ENCODE results near the gene KCNJ11. TPM values are rescaled to one million over a fixed set of nuclear protein-coding genes. Genes with fewer than 3 reads are reported as not detected.
A peak's percentile ranks its signal among the peaks of the same experiment; 100 is the strongest.

Gene KCNJ11
- total and polyA plus RNA-seq, 2 of the 13 experiments (the other 11 are each of a cell fraction or from before 2014, with no cell fraction given), result 0.38 to 1.6 TPM

- DNase-seq (ENCODE audit: low spot score) (peak; percentile 90), FAIRE-seq (peak; percentile 26), ATAC-seq (no peak)
- Histone ChIP-seq H3K27me3 (ENCODE audit: control insufficient read depth in 1 of 2, insufficient read depth in 2 of 2, low read length in 2 of 2) (peaks cover 0 to 4% of the 10 kb centered on the region in 2 experiments; a peak in 2 of 5 replicates), H3K36me3 (replicated peaks in 1 of 2; ENCODE audit: control insufficient read depth in 1 of 2, insufficient read depth in 2 of 2, low read length in 2 of 2) (peaks cover 4 to 24% of the 10 kb centered on the region in 2 experiments), H3K79me2 (ENCODE audit: insufficient read depth, low read length) (peaks cover 45% of the 10 kb centered on the region), H3K9me3 (ENCODE audit: low read length) (no peaks in the 10 kb centered on the region), H3K4me1 (ENCODE audit: insufficient read depth, low read length) (peaks cover 44% of the 10 kb centered on the region), H4K20me1 (ENCODE audit: insufficient read depth, low read length) (no peaks in the 10 kb centered on the region; the same call in 1 of the 2 replicates), H3K9ac (ENCODE audit: insufficient read depth, low read depth, low read length) (peak overlapping the region; percentile 82), H3K27ac (ENCODE audit: extremely low read length, insufficient read depth, low read length) (peak overlapping the region; percentile 96), H3K4me2 (ENCODE audit: low read depth, low read length) (peak overlapping the region; percentile 99), H2AFZ (ENCODE audit: low read length) (no peak overlapping the region), H3K4me3 (replicated peaks in 1 of 3; ENCODE audit: insufficient read depth in 1 of 3, low read depth in 2 of 3, low read length in 3 of 3) (peak overlapping the region; percentile 73 to 76 (median 73))
- CTCF ChIA-PET (ENCODE audit: low intra/inter-chr PET ratio, low total read pairs), result interaction anchor here (1.3 kb wide), 1 partner anchor 151 kb away, joined by 3 read pairs; no protein-coding TSS in a partner anchor
- POLR2A ChIA-PET, result interaction anchor here (0.8 to 3.2 kb wide), 6 partner anchors 27 to 343 kb away, joined by 3 to 13 read pairs (median 6); partner anchors contain the start of genes NUCB2, PIK3C2A and RPS13
- intact Hi-C loops (cut with micrococcal nuclease; ENCODE audit: unreplicated experiment), result loop anchor here (1.0 to 2.0 kb wide), 5 partner anchors 77 to 157 kb away; partner anchors contain the start of gene NUCB2
- BruUV-seq (replicated peaks), result no TSS peak
- WGBS (ENCODE audit: low lambda C conversion rate), result 11% methylated on average over 15 of the region's 15 CpGs
- in situ Hi-C loops (cut with HindIII; ENCODE audit: extremely low pct_ligation_motif_present, low pct_unique_long_range_greater_than_20kb), result loop anchor here (10.0 kb wide), 1 partner anchor 149 kb away; the partner anchor contains the start of gene PIK3C2A
- TF ChIP-seq SKI (IDR thresholded peaks at IDR 0.05; ENCODE audit: partially characterized antibody), result peak; percentile 1
- no peak for TF ChIP-seq ZUFSP (CRISPR knock-in tag; IDR thresholded peaks at IDR 0.05; ENCODE audit: borderline replicate concordance)
- TF ChIP-seq, protein P1, sequence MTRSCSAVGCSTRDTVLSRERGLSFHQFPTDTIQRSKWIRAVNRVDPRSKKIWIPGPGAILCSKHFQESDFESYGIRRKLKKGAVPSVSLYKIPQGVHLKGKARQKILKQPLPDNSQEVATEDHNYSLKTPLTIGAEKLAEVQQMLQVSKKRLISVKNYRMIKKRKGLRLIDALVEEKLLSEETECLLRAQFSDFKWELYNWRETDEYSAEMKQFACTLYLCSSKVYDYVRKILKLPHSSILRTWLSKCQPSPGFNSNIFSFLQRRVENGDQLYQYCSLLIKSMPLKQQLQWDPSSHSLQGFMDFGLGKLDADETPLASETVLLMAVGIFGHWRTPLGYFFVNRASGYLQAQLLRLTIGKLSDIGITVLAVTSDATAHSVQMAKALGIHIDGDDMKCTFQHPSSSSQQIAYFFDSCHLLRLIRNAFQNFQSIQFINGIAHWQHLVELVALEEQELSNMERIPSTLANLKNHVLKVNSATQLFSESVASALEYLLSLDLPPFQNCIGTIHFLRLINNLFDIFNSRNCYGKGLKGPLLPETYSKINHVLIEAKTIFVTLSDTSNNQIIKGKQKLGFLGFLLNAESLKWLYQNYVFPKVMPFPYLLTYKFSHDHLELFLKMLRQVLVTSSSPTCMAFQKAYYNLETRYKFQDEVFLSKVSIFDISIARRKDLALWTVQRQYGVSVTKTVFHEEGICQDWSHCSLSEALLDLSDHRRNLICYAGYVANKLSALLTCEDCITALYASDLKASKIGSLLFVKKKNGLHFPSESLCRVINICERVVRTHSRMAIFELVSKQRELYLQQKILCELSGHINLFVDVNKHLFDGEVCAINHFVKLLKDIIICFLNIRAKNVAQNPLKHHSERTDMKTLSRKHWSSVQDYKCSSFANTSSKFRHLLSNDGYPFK (CRISPR knock-in tag; IDR thresholded peaks at IDR 0.05; ENCODE audit: borderline replicate concordance), result no peak; the same call in 1 of the 2 replicates
- no peak for TF ChIP-seq DPF2 (CRISPR knock-in tag; IDR thresholded peaks at IDR 0.05; ENCODE audit: borderline replicate concordance, low read depth)
- 0 out of 2 replicates have a peak, but pooled peaks have one; percentile 10 for TF ChIP-seq E2F1 (CRISPR knock-in tag; IDR thresholded peaks at IDR 0.05)
- no peak for TF ChIP-seq ARID5B (CRISPR knock-in tag; IDR thresholded peaks at IDR 0.05)
- 0 out of 2 replicates have a peak, but pooled peaks have one; percentile 38 for TF ChIP-seq ZNF20 (CRISPR knock-in tag; IDR thresholded peaks at IDR 0.05)
- 0 out of 2 replicates have a peak, but pooled peaks have one; percentile 3 for TF ChIP-seq ZNF317 (CRISPR knock-in tag; IDR thresholded peaks at IDR 0.05)
- TF ChIP-seq SRSF4 (IDR thresholded peaks at IDR 0.05; ENCODE audit: low read depth, low read length, poor library complexity, severe bottlenecking), result no peak
- TF ChIP-seq, protein P2, sequence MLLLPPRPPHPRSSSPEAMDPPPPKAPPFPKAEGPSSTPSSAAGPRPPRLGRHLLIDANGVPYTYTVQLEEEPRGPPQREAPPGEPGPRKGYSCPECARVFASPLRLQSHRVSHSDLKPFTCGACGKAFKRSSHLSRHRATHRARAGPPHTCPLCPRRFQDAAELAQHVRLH (CRISPR knock-in tag; IDR thresholded peaks at IDR 0.05; ENCODE audit: borderline replicate concordance, low read depth), result 0 out of 2 replicates have a peak, but pooled peaks have one; percentile 15
Measured at GRCh38 chr11:17353821-17354600, 34.4 kb downstream of the KCNJ11 start.
